Neuronal stem cell (in vitro differentiated cells): Measurements from ENCODE around the gene MFNG.
A peak's percentile ranks its signal among the peaks of the same experiment; 100 is the strongest.

Experiments used
- DNase-seq: peaks from one replicate; pipeline ENCODE4 v3.0.0-alpha.2; 2013; ENCODE audit warnings: low spot score
- H2AFZ ChIP-seq: one replicate; pipeline ENCODE4 v1.6.1; 2013; ENCODE audit warnings: mild to moderate bottlenecking, low read length, inconsistent platforms
- H2AK5ac ChIP-seq: 2 replicates; pipeline ENCODE4 v1.6.1; 2013; ENCODE audit warnings: low read depth, mild to moderate bottlenecking, inconsistent platforms, low read length, moderate library complexity, mixed read lengths
- H2BK120ac ChIP-seq: 2 replicates; pipeline ENCODE4 v1.6.1; 2013; ENCODE audit warnings: low read depth, mild to moderate bottlenecking, inconsistent platforms, low read length, moderate library complexity, mixed read lengths
- H2BK12ac ChIP-seq: one replicate; pipeline ENCODE4 v1.6.1; 2013; ENCODE audit warnings: low read length, inconsistent platforms
- H2BK15ac ChIP-seq: 2 replicates; pipeline ENCODE4 v1.6.1; 2013; ENCODE audit warnings: mild to moderate bottlenecking, low read length, inconsistent platforms, mixed read lengths
- H2BK5ac ChIP-seq: one replicate; pipeline ENCODE4 v1.6.1; 2013; ENCODE audit warnings: inconsistent platforms, mild to moderate bottlenecking, low read length, moderate library complexity
- H3K14ac ChIP-seq: one replicate; pipeline ENCODE4 v1.6.1; 2013; ENCODE audit warnings: low read length, inconsistent platforms
- H3K18ac ChIP-seq: 2 replicates; pipeline ENCODE4 v1.6.1; 2013; ENCODE audit warnings: low read length, inconsistent platforms
- H3K23ac ChIP-seq: 2 replicates; pipeline ENCODE4 v1.6.1; 2013; ENCODE audit warnings: low read depth, mild to moderate bottlenecking, mixed read lengths, low read length, inconsistent platforms; ENCODE audit not compliant: poor library complexity
- H3K27ac ChIP-seq: replicated peaks from 3 replicates; pipeline ENCODE4 v1.5.1; 2013; ENCODE audit warnings: low read length, inconsistent platforms
- H3K27me3 ChIP-seq, 3 experiments: 2 replicates each; pipeline ENCODE4 v1.6.1; 2013; ENCODE audit warnings: low read length in 3 of 3, mild to moderate bottlenecking in 2 of 3, inconsistent platforms in 1 of 3, low read depth in 1 of 3, mixed read lengths in 1 of 3, moderate library complexity in 1 of 3; ENCODE audit not compliant: control insufficient read depth in 3 of 3, insufficient read depth in 3 of 3
- H3K36me3 ChIP-seq, 2 donors: replicated peaks in 1 of 2; 2 replicates each; pipeline ENCODE4 v1.6.1; 2013; ENCODE audit warnings: low read length in 2 of 2; ENCODE audit not compliant: control insufficient read depth in 2 of 2, insufficient read depth in 2 of 2
- H3K4ac ChIP-seq: 2 replicates; pipeline ENCODE4 v1.6.1; 2013; ENCODE audit warnings: inconsistent platforms, mild to moderate bottlenecking, low read length, moderate library complexity
- H3K4me1 ChIP-seq, 2 donors: 1 replicate in 1 of 2; 2 replicates in 1 of 2; pipeline ENCODE4 v1.6.1; 2013; ENCODE audit warnings: low read length in 2 of 2, low read depth in 1 of 2; ENCODE audit not compliant: control insufficient read depth in 2 of 2, insufficient read depth in 1 of 2
- H3K4me2 ChIP-seq: one replicate; pipeline ENCODE4 v1.6.1; 2013; ENCODE audit warnings: mild to moderate bottlenecking, low read length, inconsistent platforms; ENCODE audit not compliant: insufficient read depth, poor library complexity, severe bottlenecking
- H3K4me3 ChIP-seq, 2 donors: 2 replicates each; pipeline ENCODE4 v1.5.1; 2013; ENCODE audit warnings: low read length in 2 of 2, mild to moderate bottlenecking in 2 of 2, inconsistent platforms in 1 of 2, moderate library complexity in 1 of 2
- H3K79me1 ChIP-seq: one replicate; pipeline ENCODE4 v1.6.1; 2013; ENCODE audit warnings: low read depth, mild to moderate bottlenecking, inconsistent platforms, low read length, moderate library complexity
- H3K9ac ChIP-seq: one replicate; pipeline ENCODE4 v1.6.1; 2013; ENCODE audit warnings: mild to moderate bottlenecking, low read depth, low read length, inconsistent platforms; ENCODE audit not compliant: poor library complexity
- H3K9me3 ChIP-seq, 2 donors: replicated peaks in 1 of 2; 2 replicates each; pipeline versions ENCODE3 to v1.6.1; 2013; ENCODE audit warnings: low read length in 2 of 2, mild to moderate bottlenecking in 2 of 2, inconsistent platforms in 1 of 2, low read depth in 1 of 2, mixed read lengths in 1 of 2, moderate library complexity in 1 of 2; ENCODE audit not compliant: control insufficient read depth in 2 of 2, insufficient read depth in 1 of 2
- H4K8ac ChIP-seq: one replicate; pipeline ENCODE4 v1.6.1; 2013; ENCODE audit warnings: low read depth, mild to moderate bottlenecking, inconsistent platforms, low read length, moderate library complexity
- H4K91ac ChIP-seq: one replicate; pipeline ENCODE4 v1.6.1; 2013; ENCODE audit warnings: low read length, low read depth, mild to moderate bottlenecking, inconsistent platforms; ENCODE audit not compliant: poor library complexity
- WGBS, 2 donors: extraction: QIAGEN DNeasy Blood & Tissue Kit; methylation state at CpG; one replicate each; pipeline ENCODE4 v1.1.7; 2013; ENCODE audit warnings: missing lambda C conversion rate in 2 of 2, mixed read lengths in 1 of 2; ENCODE audit not compliant: insufficient read length in 2 of 2, insufficient replicate concordance in 1 of 2; ENCODE audit errors: extremely low coverage in 2 of 2; 5-methylcytosine and 5-hydroxymethylcytosine counted together

The MFNG gene

DNA sequence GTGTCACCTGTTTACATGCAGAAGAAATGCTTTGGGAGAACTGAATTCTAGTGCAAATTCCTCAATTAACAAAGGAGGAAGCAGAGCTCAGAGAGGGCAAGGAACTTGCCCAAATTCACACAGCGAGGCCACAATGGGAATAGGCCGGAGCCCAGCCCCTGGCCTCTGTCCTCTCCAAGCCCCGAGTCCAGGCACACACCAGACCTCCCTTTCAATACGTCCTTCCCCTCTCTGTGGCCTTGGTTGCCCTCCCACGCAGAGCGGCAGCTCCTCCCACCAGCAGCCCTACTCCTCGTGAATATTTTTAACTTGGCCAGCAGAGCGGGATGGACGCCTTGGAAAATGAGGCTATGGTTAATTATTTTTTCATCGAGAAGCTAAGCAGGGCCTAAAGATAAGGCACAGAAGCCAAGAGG is 34.6 kb upstream of the MFNG start:
- H3K4me1 ChIP-seq: peaks cover 10% of the 10 kb centered on the region in 2 donors
- H3K36me3 ChIP-seq: peaks cover 0 to 3% of the 10 kb centered on the region in 2 donors
- H3K4me3 ChIP-seq: peak overlapping the region in 1 of 2 donors; percentile 49
- no peak overlapping the region for H3K23ac ChIP-seq
- no peak overlapping the region for H2BK15ac ChIP-seq
- H4K8ac ChIP-seq: no peak overlapping the region
- H3K9ac ChIP-seq: no peak overlapping the region
- H2AK5ac ChIP-seq: no peak overlapping the region
- no peak overlapping the region for H2AFZ ChIP-seq
- H2BK12ac ChIP-seq: no peak overlapping the region
- H3K27ac ChIP-seq: no peak overlapping the region
- H3K9me3 ChIP-seq: peaks cover 0 to 1% of the 10 kb centered on the region in 2 donors
- H2BK5ac ChIP-seq: no peak overlapping the region
- DNase-seq: no peak
- no CpG with 5 or more reads among the region's 10 CpGs for WGBS, 2 donors
- H3K27me3 ChIP-seq: peaks cover 4 to 25% (median 16%) of the 10 kb centered on the region in 3 experiments
- no peaks in the 10 kb centered on the region for H3K79me1 ChIP-seq
- no peak overlapping the region for H2BK120ac ChIP-seq
- no peak overlapping the region for H3K4me2 ChIP-seq
- no peak overlapping the region for H4K91ac ChIP-seq
- no peak overlapping the region for H3K14ac ChIP-seq
- H3K18ac ChIP-seq: no peak overlapping the region
- H3K4ac ChIP-seq: no peak overlapping the region

DNA sequence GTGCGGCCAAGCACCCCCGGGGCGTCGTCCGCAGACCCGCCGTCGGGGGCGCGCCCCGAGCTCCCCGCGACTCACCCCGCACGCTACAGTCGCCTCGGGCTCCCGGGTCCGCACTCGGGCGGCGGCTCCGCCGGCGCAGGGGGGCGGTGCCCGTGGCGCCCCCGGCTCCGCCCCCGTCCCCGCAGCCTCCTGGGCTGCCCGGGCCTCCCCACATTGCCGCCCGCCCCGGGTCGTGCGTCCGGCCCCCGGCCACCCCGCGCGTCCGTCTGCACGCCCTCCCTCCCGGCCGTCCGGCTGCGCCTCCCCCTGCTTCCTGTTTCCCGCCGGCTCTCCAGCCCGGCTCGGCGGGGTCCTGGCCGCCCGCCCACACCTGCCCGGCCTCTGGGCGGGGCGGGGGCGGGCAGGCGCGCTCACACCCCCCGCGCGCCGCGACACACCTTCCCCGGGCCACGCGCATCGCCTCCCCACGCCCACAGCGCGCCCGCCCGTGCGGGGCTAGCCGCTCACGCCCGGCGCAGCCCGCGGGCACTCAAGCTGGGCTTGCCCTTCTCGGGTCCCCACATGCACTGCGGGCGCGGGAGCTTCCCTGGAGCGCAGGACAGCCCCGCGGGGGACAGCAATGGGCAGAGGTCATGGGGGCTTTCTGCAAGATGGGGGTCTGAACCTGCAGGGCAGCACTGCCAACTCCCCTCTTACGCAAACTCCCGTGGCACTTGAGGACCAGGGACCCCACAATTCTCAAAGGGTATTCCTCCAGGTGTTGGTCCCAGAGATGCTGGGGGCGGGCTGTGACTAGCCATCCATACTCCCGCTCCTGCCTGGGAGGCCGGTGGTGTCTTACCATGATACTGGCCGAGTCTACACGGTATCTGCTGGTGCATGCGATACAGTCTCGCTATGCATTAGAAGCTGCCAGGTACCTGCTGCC is 33.3 kb upstream of the MFNG start, which contains the start of gene CARD10:
CARD10 (minus strand) TSS at position 148 of the 928 bp plus-strand sequence. CDS start 215 bp downstream, outside the sequence.
- Histone ChIP-seq H3K4me1 (peaks cover 8 to 10% of the 10 kb centered on the region in 2 donors), H4K91ac (peak within 1 kb of the TSS; percentile 76), H2BK5ac (peak within 1 kb of the TSS; percentile 49), H3K4ac (peak within 1 kb of the TSS; percentile 31), H2BK120ac (peak within 1 kb of the TSS; percentile 92), H2AFZ (peak within 1 kb of the TSS; percentile 93), H3K79me1 (no peaks in the 10 kb centered on the region), H2BK15ac (peak within 1 kb of the TSS; percentile 95), H3K9me3 (peaks cover 0 to 1% of the 10 kb centered on the region in 2 donors), H3K18ac (peak within 1 kb of the TSS; percentile 99), H3K27ac (no peak within 1 kb of the TSS), H3K4me3 (peak within 1 kb of the TSS; percentile 69 to 88), H3K23ac (peak within 1 kb of the TSS; percentile 99), H3K9ac (peak within 1 kb of the TSS; percentile 95), H3K14ac (peak within 1 kb of the TSS; percentile 87), H2AK5ac (peak within 1 kb of the TSS; percentile 88), H4K8ac (peak within 1 kb of the TSS; percentile 54), H3K27me3 (peaks cover 4 to 25% (median 16%) of the 10 kb centered on the region in 3 experiments), H3K4me2 (peak within 1 kb of the TSS; percentile 87), H3K36me3 (peaks cover 0 to 12% of the 10 kb centered on the region in 2 donors), H2BK12ac (peak within 1 kb of the TSS; percentile 96)
- peak; percentile 30 for DNase-seq
- no CpG with 5 or more reads among the region's 99 CpGs for whole genome bisulfite sequencing, 2 donors

DNA sequence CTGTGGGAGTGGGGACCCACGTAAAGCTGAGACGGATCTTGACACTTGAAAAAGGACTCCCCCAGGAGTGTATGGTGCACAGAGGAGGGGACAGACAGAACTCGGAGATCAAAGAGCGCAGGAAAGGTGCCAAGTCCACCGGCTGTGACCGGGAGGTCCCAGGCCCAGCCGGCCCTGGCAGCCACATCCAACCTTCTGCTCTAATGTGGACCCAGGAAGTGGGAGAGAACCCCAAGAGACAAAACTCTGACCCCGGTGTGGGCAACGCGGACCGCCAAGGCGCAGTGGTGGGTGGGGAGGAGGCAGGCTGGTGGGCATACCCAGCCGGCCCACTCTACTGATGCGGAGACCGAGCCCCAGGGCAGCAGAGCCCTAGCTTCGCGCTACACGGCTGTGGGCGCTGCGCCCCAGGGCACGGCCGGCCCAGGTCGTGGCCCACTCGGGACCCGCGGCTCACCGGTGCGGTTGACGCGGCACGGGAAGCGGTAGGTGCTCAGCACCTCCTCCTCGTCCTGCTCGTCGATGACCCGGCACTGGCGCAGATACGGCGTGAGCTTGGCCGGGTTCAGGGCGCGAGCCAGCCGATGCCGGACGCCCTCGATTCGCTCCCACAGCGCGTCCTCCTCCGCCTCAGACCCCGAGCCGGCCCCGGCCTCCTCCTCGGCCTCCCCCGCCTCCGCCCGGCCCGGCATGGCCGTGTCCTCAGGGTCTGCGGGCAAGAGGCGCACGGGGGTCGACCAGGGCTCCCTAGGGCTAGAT is 32.5 kb upstream of the MFNG start:
- peak overlapping the region; percentile 54 for H4K8ac ChIP-seq
- peaks cover 0 to 1% of the 10 kb centered on the region in 2 donors for H3K9me3 ChIP-seq
- peaks cover 8 to 10% of the 10 kb centered on the region in 2 donors for H3K4me1 ChIP-seq
- peak overlapping the region; percentile 87 for H3K14ac ChIP-seq
- H3K27ac ChIP-seq: no peak overlapping the region
- peak overlapping the region; percentile 87 for H3K4me2 ChIP-seq
- peak overlapping the region; percentile 95 for H2BK15ac ChIP-seq
- peak overlapping the region; percentile 92 for H2BK120ac ChIP-seq
- peaks cover 4 to 25% (median 14%) of the 10 kb centered on the region in 3 experiments for H3K27me3 ChIP-seq
- peak overlapping the region; percentile 69 to 88 for H3K4me3 ChIP-seq
- WGBS, 2 donors: no CpG with 5 or more reads among the region's 63 CpGs
- no peak for DNase-seq
- H3K79me1 ChIP-seq: no peaks in the 10 kb centered on the region
- H2AFZ ChIP-seq: peak overlapping the region; percentile 93
- H4K91ac ChIP-seq: peak overlapping the region; percentile 76
- H3K36me3 ChIP-seq: peaks cover 0 to 16% of the 10 kb centered on the region in 2 donors
- H3K9ac ChIP-seq: peak overlapping the region; percentile 95
- peak overlapping the region; percentile 99 for H3K23ac ChIP-seq
- H2BK12ac ChIP-seq: peak overlapping the region; percentile 96
- H2BK5ac ChIP-seq: peak overlapping the region; percentile 49
- peak overlapping the region; percentile 99 for H3K18ac ChIP-seq
- H3K4ac ChIP-seq: peak overlapping the region; percentile 31
- peak overlapping the region; percentile 88 for H2AK5ac ChIP-seq
